HCT116 (cell line): ENCODE measurements around the gene PREX1. TPM values are rescaled to one million over a fixed set of nuclear protein-coding genes. Genes with fewer than 3 reads are reported as not detected.

Experiments
- ATAC-seq: fragments of 200-7000 bp; cut with Tn5 transposase; 2 replicates; pipeline ENCODE4 v1.9.1; 2020; ENCODE audit warnings: mild to moderate bottlenecking, moderate library complexity
- BruUV-seq: library from RNA; stranded (reverse); fragments of 400-500 nt; replicated peaks from 2 replicates; lab custom pipeline; 2021; lab: Mats Ljungman, UMichigan
- CTCF ChIA-PET: fragments of 300-600 bp; sonication (Branson Sonifier 250); formaldehyde crosslinking; loops from one replicate; lab custom pipeline; 2021; ENCODE audit warnings: antibody characterized with exemption; lab: Charles Lee
- POLR2A ChIA-PET: fragments of 300-600, 350-600 bp; sonication (Branson Sonifier 250); formaldehyde crosslinking; loops from one replicate; lab custom pipeline; 2021; ENCODE audit warnings: antibody characterized with exemption; lab: Charles Lee
- RAD21 ChIA-PET, 2 experiments: fragments of 300-600 bp; sonication (Branson Sonifier 250); formaldehyde crosslinking; loops; one replicate each; lab custom pipeline; 2023; ENCODE audit warnings: low total read pairs in 2 of 2; ENCODE audit not compliant: uncharacterized antibody in 2 of 2, unreplicated experiment in 2 of 2, low non-redundant PET in 1 of 2; lab: Charles Lee
- DNase-seq: peaks from one replicate; pipeline ENCODE4 v3.0.0-alpha.2; 2010; ENCODE audit warnings: low read depth, low spot score
- H2AFZ ChIP-seq: fragments of 200-600 bp; shearing (Covaris generic), sonication (generic); 2 replicates; pipeline ENCODE4 v1.6.1; 2017; ENCODE audit warnings: low read depth, mixed run types, mixed read lengths, antibody characterized with exemption, low read length; ENCODE audit not compliant: poor library complexity, severe bottlenecking
- H3K27ac ChIP-seq: 2 replicates; pipeline ENCODE4 v1.5.1; 2012; ENCODE audit warnings: low read depth, low read length
- H3K27me3 ChIP-seq: fragments of 200-600 bp; sonication (generic); 2 replicates; pipeline ENCODE4 v1.6.1; 2016; ENCODE audit warnings: mixed run types, low read length, mixed read lengths; ENCODE audit not compliant: insufficient read depth
- H3K36me3 ChIP-seq, 2 experiments: fragments of 200-500 bp in 1 of 2; fragments of 200-600 bp in 1 of 2; sonication (Bioruptor generic) in 1 of 2; sonication (generic) in 1 of 2; 2 replicates each; pipeline versions ENCODE4 v1.5.1 to v1.6.1; 2014 to 2016; ENCODE audit warnings: low read length in 2 of 2, inconsistent platforms in 1 of 2, mixed read lengths in 1 of 2, mixed run types in 1 of 2; ENCODE audit not compliant: insufficient read depth in 2 of 2, control insufficient read depth in 1 of 2
- H3K4me1 ChIP-seq, 2 experiments: fragments of 200-600 bp in 1 of 2; sonication (generic) in 1 of 2; 2 replicates each; pipeline versions ENCODE4 v1.5.1 to v1.6.1; 2012 to 2017; ENCODE audit warnings: low read length in 2 of 2, inconsistent platforms in 1 of 2, mild to moderate bottlenecking in 1 of 2, mixed read lengths in 1 of 2, mixed run types in 1 of 2, moderate library complexity in 1 of 2; ENCODE audit not compliant: insufficient read depth in 2 of 2, control insufficient read depth in 1 of 2
- H3K4me2 ChIP-seq: fragments of 200-600 bp; sonication (generic); 2 replicates; pipeline ENCODE4 v1.6.1; 2017; ENCODE audit warnings: mixed run types, low read length, mixed read lengths
- H3K4me3 ChIP-seq, 2 experiments: fragments of 200-600 bp in 1 of 2; sonication (generic) in 1 of 2; replicated peaks in 1 of 2; 2 replicates each; pipeline ENCODE4 v1.5.1; 2011 to 2016; ENCODE audit warnings: low read length in 2 of 2, control low read depth in 1 of 2, low read depth in 1 of 2, mild to moderate bottlenecking in 1 of 2, mixed read lengths in 1 of 2, mixed run types in 1 of 2
- H3K79me2 ChIP-seq: fragments of 200-600 bp; sonication (generic); 2 replicates; pipeline ENCODE4 v1.6.1; 2017; ENCODE audit warnings: mild to moderate bottlenecking, mixed run types, low read length, moderate library complexity, mixed read lengths; ENCODE audit not compliant: insufficient read depth
- H3K9ac ChIP-seq: fragments of 200-600 bp; sonication (generic); 2 replicates; pipeline ENCODE4 v1.6.1; 2016; ENCODE audit warnings: low read length, mixed read lengths
- H3K9me2 ChIP-seq: fragments of 200-600 bp; sonication (generic), shearing (Covaris generic); 2 replicates; pipeline ENCODE4 v1.6.1; 2017; ENCODE audit warnings: mixed run types, mild to moderate bottlenecking, moderate library complexity; ENCODE audit not compliant: insufficient read depth
- H3K9me3 ChIP-seq, 2 experiments: fragments of 200-500 bp in 1 of 2; fragments of 200-600 bp in 1 of 2; sonication (Bioruptor generic) in 1 of 2; sonication (generic) in 1 of 2; 2 replicates each; pipeline ENCODE4 v1.6.1; 2014 to 2017; ENCODE audit warnings: low read length in 2 of 2, mixed read lengths in 2 of 2, inconsistent platforms in 1 of 2, low read depth in 1 of 2, mild to moderate bottlenecking in 1 of 2, mixed run types in 1 of 2, moderate library complexity in 1 of 2; ENCODE audit not compliant: control insufficient read depth in 1 of 2, insufficient read depth in 1 of 2
- H4K20me1 ChIP-seq: fragments of 200-600 bp; sonication (generic), shearing (Covaris generic); 2 replicates; pipeline ENCODE4 v1.6.1; 2017; ENCODE audit warnings: mixed run types, mild to moderate bottlenecking, moderate library complexity; ENCODE audit not compliant: insufficient read depth
- CEBPB ChIP-seq: IDR thresholded peaks from 2 replicates; pipeline ENCODE4 v1.6.1; 2012; ENCODE audit warnings: low read depth
- EGR1 ChIP-seq: IDR thresholded peaks from 2 replicates; pipeline ENCODE4 v1.6.1; 2012; ENCODE audit warnings: low read depth
- EZH2 ChIP-seq: fragments of 200-600 bp; sonication (generic); IDR thresholded peaks from 2 replicates; pipeline ENCODE4 v1.6.1; 2017; ENCODE audit warnings: antibody characterized with exemption, mixed run types
- EZH2phosphoT487 ChIP-seq: fragments of 200-600 bp; IDR thresholded peaks from 2 replicates; pipeline ENCODE4 v1.6.1; 2018; ENCODE audit warnings: antibody characterized with exemption, borderline replicate concordance
- JUND ChIP-seq: IDR thresholded peaks from 2 replicates; pipeline ENCODE4 v1.6.1; 2012
- MAX ChIP-seq: IDR thresholded peaks from 2 replicates; pipeline ENCODE4 v1.6.1; 2012
- SP1 ChIP-seq: IDR thresholded peaks from 2 replicates; pipeline ENCODE4 v1.6.1; 2012; ENCODE audit warnings: low read depth
- ZFX ChIP-seq: fragments of 450-650 bp; IDR thresholded peaks from 2 replicates; pipeline ENCODE4 v1.6.1; 2017
- ZNF274 ChIP-seq: fragments of 200-500 bp; sonication (Bioruptor generic); IDR thresholded peaks from 2 replicates; pipeline ENCODE4 v1.6.1; 2014; ENCODE audit warnings: mild to moderate bottlenecking, low read depth, low read length, inconsistent platforms
- intact Hi-C: fragments of 100-400 bp; cut with micrococcal nuclease; formaldehyde crosslinking; loops from 2 replicates; pipeline ENCODE4 v1.10.0; 2022
- total RNA-seq: library from RNA; stranded (reverse); gene quantifications from one replicate; pipeline ENCODE4 v1.2.1, GENCODE V29; 2021; ENCODE audit not compliant: unreplicated experiment

Gene PREX1
- total RNA-seq, 1 experiment from 2014 or later = 6.1 TPM

GRCh38 chr20:48820649-48820973 lies 7.2 kb downstream of the PREX1 start (continued):
- TF ChIP-seq EZH2phosphoT487 (no peak), JUND (no peak), MAX (no peak), EGR1 (no peak), EZH2 (no peak), ZFX (no peak), CEBPB (no peak), ZNF274 (no peak)

- Histone ChIP-seq H3K4me3 (no peak overlapping the region), H3K27ac (no peak overlapping the region), H3K9ac (no peak overlapping the region), H3K4me1 (no peaks in the 10 kb centered on the region), H3K27me3 (no peaks in the 10 kb centered on the region), H4K20me1 (no peaks in the 10 kb centered on the region), H3K36me3 (no peaks in the 10 kb centered on the region), H3K79me2 (no peaks in the 10 kb centered on the region), H3K9me3 (no peaks in the 10 kb centered on the region), H3K9me2 (no peaks in the 10 kb centered on the region), H3K4me2 (no peak overlapping the region), H2AFZ (no peak overlapping the region)
- no TSS peak for BruUV-seq
- CTCF ChIA-PET = no interaction called here
- ATAC-seq (no peak), DNase-seq (no peak)
- POLR2A ChIA-PET = no interaction called here
- no peak for TF ChIP-seq MAX
- intact Hi-C loops = no loop called here
- RAD21 ChIA-PET = no interaction called here
Measured at GRCh38 chr20:48819821-48820648, 7.8 kb downstream of the PREX1 start.

GRCh38 chr20:48819089-48819488 lies 8.7 kb downstream of the PREX1 start:
- Histone ChIP-seq H3K36me3 (no peaks in the 10 kb centered on the region), H3K79me2 (no peaks in the 10 kb centered on the region), H3K27me3 (no peaks in the 10 kb centered on the region), H3K27ac (no peak overlapping the region), H3K4me2 (no peak overlapping the region), H3K4me3 (no peak overlapping the region), H3K4me1 (no peaks in the 10 kb centered on the region), H4K20me1 (no peaks in the 10 kb centered on the region), H3K9ac (no peak overlapping the region), H2AFZ (no peak overlapping the region), H3K9me2 (no peaks in the 10 kb centered on the region), H3K9me3 (no peaks in the 10 kb centered on the region)
- CTCF ChIA-PET = no interaction called here
- RAD21 ChIA-PET = no interaction called here
- no peak for TF ChIP-seq SP1
- BruUV-seq = no TSS peak
- ATAC-seq (no peak), DNase-seq (no peak)
- intact Hi-C loops = no loop called here
- POLR2A ChIA-PET = no interaction called here
